Measurements from ENCODE around the gene TAF1L. TPM values are rescaled to one million over a fixed set of nuclear protein-coding genes. Genes with fewer than 3 reads are reported as not detected.

The TAF1L gene
- total and polyA plus RNA-seq, 2 donors (not counting 1 experiment from before 2014, with no cell fraction given): not detected

DNA sequence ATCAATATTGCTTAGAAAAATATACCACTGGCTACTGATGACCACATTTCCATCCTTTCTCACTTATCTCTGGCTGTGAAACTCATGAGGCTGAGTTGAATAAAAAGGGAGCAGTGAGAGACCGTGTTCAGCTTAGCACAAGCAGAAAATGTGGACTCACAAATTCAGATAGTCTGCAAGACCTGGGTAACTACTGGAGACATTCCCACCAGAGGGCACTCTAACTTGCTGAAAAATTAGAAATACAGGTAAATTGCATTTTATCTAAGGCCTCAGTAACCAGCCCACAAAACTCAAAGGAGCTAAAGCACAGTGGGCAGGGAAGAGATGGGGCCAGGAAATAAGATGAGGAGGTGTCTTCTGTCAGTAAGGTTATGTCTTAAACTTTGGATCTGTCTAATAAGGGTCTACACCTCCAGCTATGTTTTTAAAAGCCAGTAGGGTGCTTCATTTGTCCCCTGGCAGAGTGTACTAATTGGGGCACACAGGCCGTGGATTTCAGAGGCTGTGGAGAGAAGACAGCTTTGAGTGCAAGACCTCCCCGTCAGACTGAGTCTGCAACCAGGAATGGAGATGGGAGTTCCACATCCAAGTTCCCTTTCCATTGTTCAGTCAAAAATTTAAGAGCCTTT lies 53.8 kb downstream of the TAF1L start:
- TF ChIP-seq EZH2 (IDR thresholded peaks at IDR 0.05; ENCODE audit: borderline replicate concordance, insufficient read depth, low read depth, low read length, poor library complexity, severe bottlenecking): no peak
- TF ChIP-seq, protein P1, sequence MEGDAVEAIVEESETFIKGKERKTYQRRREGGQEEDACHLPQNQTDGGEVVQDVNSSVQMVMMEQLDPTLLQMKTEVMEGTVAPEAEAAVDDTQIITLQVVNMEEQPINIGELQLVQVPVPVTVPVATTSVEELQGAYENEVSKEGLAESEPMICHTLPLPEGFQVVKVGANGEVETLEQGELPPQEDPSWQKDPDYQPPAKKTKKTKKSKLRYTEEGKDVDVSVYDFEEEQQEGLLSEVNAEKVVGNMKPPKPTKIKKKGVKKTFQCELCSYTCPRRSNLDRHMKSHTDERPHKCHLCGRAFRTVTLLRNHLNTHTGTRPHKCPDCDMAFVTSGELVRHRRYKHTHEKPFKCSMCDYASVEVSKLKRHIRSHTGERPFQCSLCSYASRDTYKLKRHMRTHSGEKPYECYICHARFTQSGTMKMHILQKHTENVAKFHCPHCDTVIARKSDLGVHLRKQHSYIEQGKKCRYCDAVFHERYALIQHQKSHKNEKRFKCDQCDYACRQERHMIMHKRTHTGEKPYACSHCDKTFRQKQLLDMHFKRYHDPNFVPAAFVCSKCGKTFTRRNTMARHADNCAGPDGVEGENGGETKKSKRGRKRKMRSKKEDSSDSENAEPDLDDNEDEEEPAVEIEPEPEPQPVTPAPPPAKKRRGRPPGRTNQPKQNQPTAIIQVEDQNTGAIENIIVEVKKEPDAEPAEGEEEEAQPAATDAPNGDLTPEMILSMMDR (IDR thresholded peaks at IDR 0.05): peak; percentile 56
- Histone ChIP-seq H3K9ac (ENCODE audit: low read length) (no peak overlapping the region), H3K4me3 (ENCODE audit: control extremely low read depth in 1 of 5, extremely low read depth in 1 of 5, insufficient read depth in 1 of 5, low read depth in 2 of 5, low read length in 4 of 5) (no peak overlapping the region), H3K27me3 (replicated peaks in 1 of 4; ENCODE audit: control extremely low read depth in 1 of 4, control insufficient read depth in 3 of 4, insufficient read depth in 4 of 4, low read length in 3 of 4) (peaks cover 0 to 9% (median 4%) of the 10 kb centered on the region in 4 experiments), H3K79me2 (ENCODE audit: control insufficient read depth, insufficient read depth, low read length) (no peaks in the 10 kb centered on the region), H3K27ac (ENCODE audit: low read length in 2 of 2) (no peak overlapping the region), H3K9me3 (ENCODE audit: control extremely low read depth in 1 of 3, control insufficient read depth in 2 of 3, insufficient read depth in 1 of 3, low read length in 2 of 3) (no peaks in the 10 kb centered on the region), H3K4me1 (ENCODE audit: control insufficient read depth in 2 of 2, insufficient read depth in 2 of 2, low read length in 2 of 2) (no peaks in the 10 kb centered on the region), H3K4me2 (replicated peaks; ENCODE audit: low read depth, low read length, poor library complexity, severe bottlenecking) (no peak overlapping the region), H4K20me1 (ENCODE audit: control insufficient read depth, insufficient read depth, low read length, poor library complexity, severe bottlenecking) (no peaks in the 10 kb centered on the region), H3K36me3 (replicated peaks in 1 of 2; ENCODE audit: control extremely low read depth in 1 of 2, control insufficient read depth in 1 of 2, extremely low read depth in 1 of 2, insufficient read depth in 2 of 2, low read length in 1 of 2) (no peaks in the 10 kb centered on the region), H2AFZ (ENCODE audit: insufficient read depth, low read depth, low read length, poor library complexity, severe bottlenecking) (no peak overlapping the region)
- Mint-ChIP-seq H3K9me3 (ENCODE audit: insufficient read depth) (no peaks in the 10 kb centered on the region), H3K27ac (no peak overlapping the region), H3K4me1 (no peaks in the 10 kb centered on the region), H3K27me3 (peaks cover 52% of the 10 kb centered on the region), H3K4me3 (no peak overlapping the region)
- POLR2A ChIA-PET: interaction anchor here (1.0 kb wide), 1 partner anchor 202 kb away, joined by 4 read pairs; no protein-coding TSS in a partner anchor
- intact Hi-C loops (cut with micrococcal nuclease): loop anchor here (1.0 to 10.0 kb wide), 2 partner anchors 387 to 643 kb away; no protein-coding TSS in a partner anchor
- ATAC-seq (ENCODE audit: low read depth) (peak; percentile 51), DNase-seq (peak; percentile 62)
- WGBS (ENCODE audit: insufficient coverage): 56% methylated on average over 3 of the region's 3 CpGs
- CTCF ChIA-PET: interaction anchor here (0.7 to 15.2 kb wide), 21 partner anchors 9 to 645 kb away, joined by 3 to 522 read pairs (median 4); partner anchors contain the start of gene ACO1

DNA sequence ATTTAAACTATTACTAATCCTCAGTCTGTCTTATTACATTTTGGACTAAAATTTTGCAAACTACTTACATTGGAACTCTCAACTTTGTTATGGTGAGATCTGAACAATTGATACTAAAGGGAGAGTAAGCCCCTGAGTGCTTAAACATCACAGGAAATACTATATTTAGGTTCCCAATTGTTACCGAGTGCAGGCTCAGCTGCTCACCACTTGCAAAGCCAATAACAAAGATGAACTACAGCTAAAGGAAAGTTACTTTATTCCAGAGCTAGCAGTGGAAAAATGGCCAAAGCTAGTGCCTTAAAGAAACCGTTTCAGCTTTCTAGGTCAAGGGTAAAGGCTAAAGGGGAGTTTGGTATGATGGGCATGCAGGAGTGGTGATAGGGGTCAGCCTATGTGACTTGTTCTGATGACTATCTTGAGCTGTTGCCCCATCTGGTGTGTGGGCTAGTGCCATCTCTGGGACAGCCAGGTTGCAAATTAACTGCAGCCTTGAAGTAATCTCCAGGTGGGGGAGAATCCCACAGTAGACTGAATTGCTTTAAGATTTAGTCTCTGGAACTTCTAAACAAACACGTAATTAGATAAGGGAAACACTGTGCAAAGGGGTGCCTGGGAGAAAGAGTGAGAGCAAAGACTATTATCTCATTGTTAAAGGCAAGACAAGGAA lies 54.7 kb downstream of the TAF1L start:
- CTCF ChIA-PET: interaction anchor here (0.7 to 15.2 kb wide), 24 partner anchors 8 to 645 kb away, joined by 3 to 522 read pairs (median 7); partner anchors contain the start of genes ACO1 and RIGI
- DNase-seq (no peak), ATAC-seq (ENCODE audit: low read depth) (no peak)
- no peaks in the 10 kb centered on the region for H4K20me1 ChIP-seq (ENCODE audit: control insufficient read depth, insufficient read depth, low read length, poor library complexity, severe bottlenecking)
- Mint-ChIP-seq H3K27ac (no peak overlapping the region), H3K9me3 (ENCODE audit: insufficient read depth) (no peaks in the 10 kb centered on the region), H3K27me3 (peaks cover 44% of the 10 kb centered on the region), H3K4me3 (no peak overlapping the region), H3K4me1 (no peaks in the 10 kb centered on the region)
- H3K36me3 ChIP-seq (replicated peaks in 1 of 2; ENCODE audit: control extremely low read depth in 1 of 2, control insufficient read depth in 1 of 2, extremely low read depth in 1 of 2, insufficient read depth in 2 of 2, low read length in 1 of 2): no peaks in the 10 kb centered on the region
- no peak overlapping the region for H3K4me2 ChIP-seq (replicated peaks; ENCODE audit: low read depth, low read length, poor library complexity, severe bottlenecking)
- H3K9ac ChIP-seq (ENCODE audit: low read length): no peak overlapping the region
- H3K27me3 ChIP-seq (replicated peaks in 1 of 4; ENCODE audit: control extremely low read depth in 1 of 4, control insufficient read depth in 3 of 4, insufficient read depth in 4 of 4, low read length in 3 of 4): peaks cover 0 to 9% (median 4%) of the 10 kb centered on the region in 4 experiments
- 82% methylated on average over 1 of the region's 3 CpGs for WGBS (ENCODE audit: insufficient coverage)
- intact Hi-C loops (cut with micrococcal nuclease): loop anchor here (1.0 to 10.0 kb wide), 2 partner anchors 388 to 644 kb away; no protein-coding TSS in a partner anchor
- no peaks in the 10 kb centered on the region for H3K9me3 ChIP-seq (ENCODE audit: control extremely low read depth in 1 of 3, control insufficient read depth in 2 of 3, insufficient read depth in 1 of 3, low read length in 2 of 3)
- no peak overlapping the region for H3K4me3 ChIP-seq (ENCODE audit: control extremely low read depth in 1 of 5, extremely low read depth in 1 of 5, insufficient read depth in 1 of 5, low read depth in 2 of 5, low read length in 4 of 5)
- no peaks in the 10 kb centered on the region for H3K79me2 ChIP-seq (ENCODE audit: control insufficient read depth, insufficient read depth, low read length)
- H3K27ac ChIP-seq (ENCODE audit: low read length in 2 of 2): no peak overlapping the region
- POLR2A ChIA-PET: no interaction called here
- TF ChIP-seq EZH2 (IDR thresholded peaks at IDR 0.05; ENCODE audit: borderline replicate concordance, insufficient read depth, low read depth, low read length, poor library complexity, severe bottlenecking): no peak
- TF ChIP-seq, protein P1 (IDR thresholded peaks at IDR 0.05): no peak
- no peak overlapping the region for H2AFZ ChIP-seq (ENCODE audit: insufficient read depth, low read depth, low read length, poor library complexity, severe bottlenecking)
- no peaks in the 10 kb centered on the region for H3K4me1 ChIP-seq (ENCODE audit: control insufficient read depth in 2 of 2, insufficient read depth in 2 of 2, low read length in 2 of 2)
